Muscle of arm (tissue), 12 donors: ENCODE results near the gene PARP6. TPM values are rescaled to one million over a fixed set of nuclear protein-coding genes. Genes with fewer than 3 reads are reported as not detected.
A peak's percentile ranks its signal among the peaks of the same experiment; 100 is the strongest.

ENCODE experiments used
- DNase-seq: peaks from one replicate; pipeline ENCODE4 v3.0.0-alpha.2; 2013
- polyA plus RNA-seq, 12 donors: library from polyadenylated mRNA; unstranded; fragments of 120-200 nt; gene quantifications; one replicate each; pipeline ENCODE4 v1.2.1, GENCODE V29; 2013; ENCODE audit not compliant: insufficient read length in 12 of 12

PARP6 gene
- polyA plus RNA-seq, 12 donors, result 43.8 to 108 (median 62.3) TPM; not detected in 1

- no peak for DNase-seq
Observed at GRCh38 chr15:72201391-72201921, 70.9 kb downstream of the PARP6 start.

GRCh38 chr15:72200395-72201237, 71.7 kb downstream of the PARP6 start:
- no peak for DNase-seq

GRCh38 chr15:72199721-72200212, 72.6 kb downstream of the PARP6 start:
- DNase-seq, result peak; percentile 70

GRCh38 chr15:72199205-72199515, 73.2 kb downstream of the PARP6 start:
- DNase-seq, result no peak

GRCh38 chr15:72198356-72199204, 73.8 kb downstream of the PARP6 start:
- DNase-seq, result no peak

- no peak for DNase-seq
Observed at GRCh38 chr15:72197460-72198355, 74.6 kb downstream of the PARP6 start, which contains the start of gene GRAMD2A. Gene GRAMD2A, minus strand, starts transcription at chr15:72197787.

GRCh38 chr15:72197041-72197459, 75.3 kb downstream of the PARP6 start:
- DNase-seq, result no peak

- no peak for DNase-seq
Observed at GRCh38 chr15:72196409-72197040, 75.8 kb downstream of the PARP6 start.

GRCh38 chr15:72195101-72195511, 77.2 kb downstream of the PARP6 start:
- no peak for DNase-seq

GRCh38 chr15:72193836-72194396, 78.4 kb downstream of the PARP6 start:
- DNase-seq, result no peak

GRCh38 chr15:72192416-72192815, 79.9 kb downstream of the PARP6 start:
- DNase-seq, result no peak

Other genes starting within 250 kb of the PARP6 start
- gene MYO9A, start 154.4 kb downstream of the PARP6 start, polyA plus RNA-seq, result 100 to 1,000 TPM in 1 of 12 donors, 10 to 100 TPM in 11; 26.1 to 399 (median 30.5) TPM
- gene SENP8, start 154.2 kb downstream of the PARP6 start, polyA plus RNA-seq, result 1 to 10 TPM in 11 of 12 donors, not detected in 1; 4.0 to 8.0 (median 5.4) TPM
- gene GRAMD2A, start 74.8 kb downstream of the PARP6 start, polyA plus RNA-seq, result 1 to 10 TPM in 9 of 12 donors, under 1 TPM in 2, not detected in 1; 0.83 to 3.6 (median 2.0) TPM
- 100 to 1,000 TPM; 321 to 994 (median 713) TPM for gene PKM, start 41.4 kb downstream of the PARP6 start, polyA plus RNA-seq
- 1 to 10 TPM in 9 of 12 donors, under 1 TPM in 1, not detected in 2; 0.86 to 3.0 (median 1.4) TPM for gene CELF6, start 47.6 kb upstream of the PARP6 start, polyA plus RNA-seq
- 10 to 100 TPM in 11 of 12 donors, not detected in 1; 29.3 to 65.5 (median 49.2) TPM for gene HEXA, start 103.5 kb upstream of the PARP6 start, polyA plus RNA-seq
- gene TMEM202, start 125.8 kb upstream of the PARP6 start, polyA plus RNA-seq, result not detected
- 100 to 1,000 TPM in 11 of 12 donors, not detected in 1; 113 to 158 (median 147) TPM for gene ARIH1, start 201.8 kb upstream of the PARP6 start, polyA plus RNA-seq